ENCODE data around the gene SPG7. TPM values are rescaled to one million over a fixed set of nuclear protein-coding genes. Genes with fewer than 3 reads are reported as not detected.
A peak's percentile ranks its signal among the peaks of the same experiment; 100 is the strongest.

SPG7 gene
- total RNA-seq, 4 donors from 2014 or later = 58.8 to 94.3 (median 83.3) TPM

GRCh38 chr16:89581861-89582563 is 73.8 kb downstream of the SPG7 start:
- Histone ChIP-seq H3K27ac (replicated peaks in 1 of 4) (no peak overlapping the region), H3K4me1 (peaks cover 0 to 6% (median 2%) of the 10 kb centered on the region in 4 donors), H3K36me3 (no peaks in the 10 kb centered on the region), H3K9me3 (no peaks in the 10 kb centered on the region), H3K27me3 (peaks cover 0 to 45% (median 1%) of the 10 kb centered on the region in 4 donors), H3K4me3 (no peak overlapping the region)
- intact Hi-C loops (cut with DNase I) = no loop called here
- no peak for DNase-seq (ENCODE audit: extremely low spot score)
- TF ChIP-seq EP300 (IDR thresholded peaks at IDR 0.05) (no peak), POLR2A (IDR thresholded peaks at IDR 0.05; ENCODE audit: low read depth) (no peak), CTCF (IDR thresholded peaks at IDR 0.05) (no peak), POLR2AphosphoS5 (IDR thresholded peaks at IDR 0.05) (peak in 1 of 2 donors; percentile 26)
- 72% methylated on average over 10 of the region's 15 CpGs for WGBS

GRCh38 chr16:89582614-89583196 is 74.5 kb downstream of the SPG7 start:
- no peak for TF ChIP-seq POLR2A (IDR thresholded peaks at IDR 0.05; ENCODE audit: low read depth)
- TF ChIP-seq POLR2AphosphoS5 (IDR thresholded peaks at IDR 0.05) = no peak
- TF ChIP-seq EP300 (IDR thresholded peaks at IDR 0.05) = no peak
- TF ChIP-seq CTCF (IDR thresholded peaks at IDR 0.05) = no peak
- WGBS = 93% methylated on average over 5 of the region's 19 CpGs
- Histone ChIP-seq H3K4me1 (peaks cover 0 to 6% (median 2%) of the 10 kb centered on the region in 4 donors), H3K9me3 (no peaks in the 10 kb centered on the region), H3K36me3 (no peaks in the 10 kb centered on the region), H3K27ac (replicated peaks in 1 of 4) (no peak overlapping the region), H3K4me3 (no peak overlapping the region), H3K27me3 (peaks cover 0 to 38% (median 0%) of the 10 kb centered on the region in 4 donors)
- no peak for DNase-seq (ENCODE audit: extremely low spot score)
- intact Hi-C loops (cut with DNase I) = no loop called here

- Histone ChIP-seq H3K4me1 (peaks cover 0 to 6% (median 2%) of the 10 kb centered on the region in 4 donors), H3K27ac (replicated peaks in 1 of 4) (no peak overlapping the region), H3K27me3 (peaks cover 0 to 34% (median 0%) of the 10 kb centered on the region in 4 donors), H3K9me3 (no peaks in the 10 kb centered on the region), H3K36me3 (no peaks in the 10 kb centered on the region), H3K4me3 (no peak overlapping the region)
- intact Hi-C loops (cut with DNase I) = no loop called here
- DNase-seq (ENCODE audit: extremely low spot score) = no peak
- TF ChIP-seq CTCF (IDR thresholded peaks at IDR 0.05) = no peak
- 88% methylated on average over 28 of the region's 36 CpGs for WGBS
Observed at GRCh38 chr16:89583197-89583894, 75.1 kb downstream of the SPG7 start.

GRCh38 chr16:89583895-89584644 is 75.9 kb downstream of the SPG7 start:
- peaks cover 0 to 31% (median 0%) of the 10 kb centered on the region in 4 donors for H3K27me3 ChIP-seq
- DNase-seq (ENCODE audit: extremely low spot score) = no peak
- intact Hi-C loops (cut with DNase I) = no loop called here
- H3K9me3 ChIP-seq = no peaks in the 10 kb centered on the region
- H3K4me1 ChIP-seq = peaks cover 0 to 6% (median 2%) of the 10 kb centered on the region in 4 donors
- no peak overlapping the region for H3K27ac ChIP-seq (replicated peaks in 1 of 4)
- WGBS = 74% methylated on average over 3 of the region's 49 CpGs
- TF ChIP-seq CTCF (IDR thresholded peaks at IDR 0.05) = no peak
- TF ChIP-seq EP300 (IDR thresholded peaks at IDR 0.05) = no peak
- H3K36me3 ChIP-seq = no peaks in the 10 kb centered on the region
- no peak overlapping the region for H3K4me3 ChIP-seq
